Fibroblast of lung (primary cell): Measurements from ENCODE around the gene NCKAP5. TPM values are rescaled to one million over a fixed set of nuclear protein-coding genes. Genes with fewer than 3 reads are reported as not detected.
A peak's percentile ranks its signal among the peaks of the same experiment; 100 is the strongest.

Experiments used
- DNase-seq, 2 donors: peaks; one replicate each; pipeline versions ENCODE4 v3.0.0 to v3.0.0-alpha.2; 2010; ENCODE audit warnings: low read depth in 2 of 2
- H2AFZ ChIP-seq: 2 replicates; pipeline ENCODE4 v1.5.1; 2012; ENCODE audit warnings: low read length, control low read depth, inconsistent platforms
- H3K27ac ChIP-seq: 2 replicates; pipeline ENCODE4 v1.5.1; 2011; ENCODE audit warnings: low read length, control low read depth; ENCODE audit not compliant: insufficient read depth
- H3K27me3 ChIP-seq: 2 replicates; pipeline ENCODE4 v1.5.1; 2011; ENCODE audit warnings: mild to moderate bottlenecking, low read length; ENCODE audit not compliant: control insufficient read depth, insufficient read depth
- H3K36me3 ChIP-seq: 2 replicates; pipeline ENCODE4 v1.5.1; 2011; ENCODE audit warnings: low read length; ENCODE audit not compliant: control insufficient read depth, insufficient read depth
- H3K4me1 ChIP-seq: 2 replicates; pipeline ENCODE4 v1.5.1; 2011; ENCODE audit warnings: low read length; ENCODE audit not compliant: control insufficient read depth, insufficient read depth; ENCODE audit errors: extremely low read depth
- H3K4me2 ChIP-seq: 2 replicates; pipeline ENCODE4 v1.5.1; 2011; ENCODE audit warnings: low read length, control low read depth; ENCODE audit not compliant: insufficient read depth; ENCODE audit errors: extremely low read depth
- H3K4me3 ChIP-seq, 4 experiments: fragments of 200-600 bp in 1 of 4; sonication (generic) in 1 of 4; replicated peaks in 1 of 4; 2 replicates each; pipeline ENCODE4 v1.5.1; 2011 to 2016; ENCODE audit warnings: low read length in 4 of 4, low read depth in 3 of 4, mild to moderate bottlenecking in 3 of 4, control low read depth in 2 of 4, inconsistent platforms in 1 of 4, mixed read lengths in 1 of 4; ENCODE audit not compliant: insufficient read depth in 1 of 4; ENCODE audit errors: control extremely low read depth in 1 of 4
- H3K79me2 ChIP-seq: 2 replicates; pipeline ENCODE4 v1.5.1; 2012; ENCODE audit warnings: mild to moderate bottlenecking, low read length, inconsistent platforms; ENCODE audit not compliant: control insufficient read depth, insufficient read depth
- H3K9ac ChIP-seq: 2 replicates; pipeline ENCODE4 v1.5.1; 2011; ENCODE audit warnings: mild to moderate bottlenecking, low read length, control low read depth; ENCODE audit not compliant: insufficient read depth
- H3K9me3 ChIP-seq: 2 replicates; pipeline ENCODE4 v1.5.1; 2012; ENCODE audit warnings: low read depth, low read length; ENCODE audit not compliant: control insufficient read depth, insufficient read depth
- H4K20me1 ChIP-seq: 2 replicates; pipeline ENCODE4 v1.5.1; 2011; ENCODE audit warnings: low read length; ENCODE audit not compliant: control insufficient read depth, insufficient read depth; ENCODE audit errors: extremely low read depth
- EZH2 ChIP-seq: IDR thresholded peaks from 2 replicates; pipeline ENCODE4 v1.5.1; 2012; ENCODE audit warnings: low read length, control low read depth, mild to moderate bottlenecking; ENCODE audit errors: missing control alignments
- polyA plus RNA-seq, 2 donors: library from polyadenylated mRNA; depleted of rRNA in 1 of 2; stranded (reverse) in 1 of 2; unstranded in 1 of 2; fragments of >200 nt; gene quantifications; 2 replicates each; pipeline ENCODE4 v1.2.1, GENCODE V29; 2011 to 2012; ENCODE audit warnings: missing spikeins in 1 of 2
- total RNA-seq: library from RNA; depleted of rRNA; stranded (reverse); fragments of >200 nt; gene quantifications from 2 replicates; pipeline ENCODE4 v1.2.1, GENCODE V29; 2014
- TF ChIP-seq, protein P1 (sequence below), 2 donors: IDR thresholded peaks in 1 of 2; conservative IDR thresholded peaks in 1 of 2; 1 replicate in 1 of 2; 2 replicates in 1 of 2; pipeline ENCODE4 v1.5.1; 2011 to 2012; ENCODE audit warnings: low read length in 2 of 2, control low read depth in 1 of 2, inconsistent platforms in 1 of 2, low read depth in 1 of 2, mild to moderate bottlenecking in 1 of 2

The NCKAP5 gene
- total and polyA plus RNA-seq, 2 donors (not counting 1 experiment from before 2014, with no cell fraction given): 2.6 to 6.2 TPM

GRCh38 chr2:133497270-133497893, 70.9 kb downstream of the NCKAP5 start:
- H3K9me3 ChIP-seq: no peaks in the 10 kb centered on the region
- DNase-seq: peak in 1 of 2 donors; percentile 62

GRCh38 chr2:133496501-133497269, 71.6 kb downstream of the NCKAP5 start:
- Histone ChIP-seq H3K4me3 (no peak overlapping the region), H4K20me1 (no peaks in the 10 kb centered on the region), H3K79me2 (no peaks in the 10 kb centered on the region), H3K9ac (no peak overlapping the region), H3K9me3 (no peaks in the 10 kb centered on the region), H3K4me2 (no peak overlapping the region), H3K27ac (no peak overlapping the region), H3K27me3 (no peaks in the 10 kb centered on the region), H2AFZ (no peak overlapping the region), H3K4me1 (no peaks in the 10 kb centered on the region), H3K36me3 (no peaks in the 10 kb centered on the region)
- no peak for DNase-seq
- TF ChIP-seq EZH2: no peak
- TF ChIP-seq, protein P1, sequence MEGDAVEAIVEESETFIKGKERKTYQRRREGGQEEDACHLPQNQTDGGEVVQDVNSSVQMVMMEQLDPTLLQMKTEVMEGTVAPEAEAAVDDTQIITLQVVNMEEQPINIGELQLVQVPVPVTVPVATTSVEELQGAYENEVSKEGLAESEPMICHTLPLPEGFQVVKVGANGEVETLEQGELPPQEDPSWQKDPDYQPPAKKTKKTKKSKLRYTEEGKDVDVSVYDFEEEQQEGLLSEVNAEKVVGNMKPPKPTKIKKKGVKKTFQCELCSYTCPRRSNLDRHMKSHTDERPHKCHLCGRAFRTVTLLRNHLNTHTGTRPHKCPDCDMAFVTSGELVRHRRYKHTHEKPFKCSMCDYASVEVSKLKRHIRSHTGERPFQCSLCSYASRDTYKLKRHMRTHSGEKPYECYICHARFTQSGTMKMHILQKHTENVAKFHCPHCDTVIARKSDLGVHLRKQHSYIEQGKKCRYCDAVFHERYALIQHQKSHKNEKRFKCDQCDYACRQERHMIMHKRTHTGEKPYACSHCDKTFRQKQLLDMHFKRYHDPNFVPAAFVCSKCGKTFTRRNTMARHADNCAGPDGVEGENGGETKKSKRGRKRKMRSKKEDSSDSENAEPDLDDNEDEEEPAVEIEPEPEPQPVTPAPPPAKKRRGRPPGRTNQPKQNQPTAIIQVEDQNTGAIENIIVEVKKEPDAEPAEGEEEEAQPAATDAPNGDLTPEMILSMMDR (conservative IDR thresholded peaks at IDR 0.05 in 1 of 2, IDR thresholded peaks at IDR 0.05 in 1 of 2; ENCODE audit: low read depth in 1 of 2, low read length in 2 of 2): no peak

More at GRCh38 chr2:133497270-133497893, 70.9 kb downstream of the NCKAP5 start:
- H3K9ac ChIP-seq: no peak overlapping the region
- TF ChIP-seq EZH2: no peak
- TF ChIP-seq, protein P1 (conservative IDR thresholded peaks at IDR 0.05 in 1 of 2, IDR thresholded peaks at IDR 0.05 in 1 of 2; ENCODE audit: low read depth in 1 of 2, low read length in 2 of 2): no peak
- no peaks in the 10 kb centered on the region for H4K20me1 ChIP-seq
- no peaks in the 10 kb centered on the region for H3K79me2 ChIP-seq
- no peaks in the 10 kb centered on the region for H3K36me3 ChIP-seq
- H3K27ac ChIP-seq: no peak overlapping the region
- no peaks in the 10 kb centered on the region for H3K27me3 ChIP-seq
- H3K4me3 ChIP-seq: no peak overlapping the region
- H3K4me1 ChIP-seq: no peaks in the 10 kb centered on the region
- H2AFZ ChIP-seq: no peak overlapping the region
- no peak overlapping the region for H3K4me2 ChIP-seq

DNA sequence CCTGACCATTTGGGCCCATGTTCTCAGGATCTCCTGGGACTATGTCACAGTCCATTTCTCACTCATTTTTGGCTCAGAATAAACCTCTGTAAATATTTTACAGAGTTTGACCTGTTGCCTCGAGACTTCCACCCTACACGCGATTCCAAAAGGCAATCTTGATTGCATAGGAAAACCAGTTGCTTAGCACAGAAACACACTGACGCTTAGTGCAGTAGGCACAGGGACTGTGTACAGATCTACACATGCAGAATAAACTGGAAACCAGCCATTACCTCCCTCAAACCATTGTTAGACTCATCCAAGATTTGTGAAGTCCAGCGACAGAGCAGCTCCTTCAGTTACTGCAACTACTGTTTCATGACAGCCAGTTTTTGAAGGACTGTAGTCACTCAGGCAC, 73.0 kb downstream of the NCKAP5 start:
- TF ChIP-seq, protein P1 (conservative IDR thresholded peaks at IDR 0.05 in 1 of 2, IDR thresholded peaks at IDR 0.05 in 1 of 2; ENCODE audit: low read depth in 1 of 2, low read length in 2 of 2): no peak
- no peak for TF ChIP-seq EZH2
- H3K27me3 ChIP-seq: no peaks in the 10 kb centered on the region
- H3K4me1 ChIP-seq: no peaks in the 10 kb centered on the region
- H3K79me2 ChIP-seq: no peaks in the 10 kb centered on the region
- H3K27ac ChIP-seq: no peak overlapping the region
- H3K4me2 ChIP-seq: no peak overlapping the region
- H3K9me3 ChIP-seq: no peaks in the 10 kb centered on the region
- H3K4me3 ChIP-seq: no peak overlapping the region
- H4K20me1 ChIP-seq: no peaks in the 10 kb centered on the region
- H3K36me3 ChIP-seq: no peaks in the 10 kb centered on the region
- DNase-seq: no peak
- H2AFZ ChIP-seq: no peak overlapping the region
- no peak overlapping the region for H3K9ac ChIP-seq
